IPS DF 6.9 (cell line): ENCODE results near the gene LRRC19.

ENCODE experiments used
- DNase-seq: peaks from one replicate; pipeline ENCODE4 v3.0.0-alpha.2; 2013; ENCODE audit warnings: low read depth, low spot score
- H3K27ac ChIP-seq: one replicate; pipeline ENCODE4 v1.5.1; 2013; ENCODE audit warnings: low read length, control low read depth
- H3K27me3 ChIP-seq: 2 replicates; pipeline ENCODE4 v1.6.1; 2013; ENCODE audit warnings: mild to moderate bottlenecking, low read length; ENCODE audit not compliant: control insufficient read depth, insufficient read depth
- H3K36me3 ChIP-seq: 2 replicates; pipeline ENCODE4 v1.6.1; 2013; ENCODE audit warnings: low read length; ENCODE audit not compliant: control insufficient read depth, insufficient read depth
- H3K4me1 ChIP-seq: 2 replicates; pipeline ENCODE4 v1.6.1; 2013; ENCODE audit warnings: low read length; ENCODE audit not compliant: control insufficient read depth, insufficient read depth
- H3K4me3 ChIP-seq: 2 replicates; pipeline ENCODE4 v1.5.1; 2013; ENCODE audit warnings: mild to moderate bottlenecking, low read length
- H3K9me3 ChIP-seq: 2 replicates; pipeline ENCODE4 v1.6.1; 2013; ENCODE audit warnings: low read length, inconsistent platforms; ENCODE audit not compliant: control insufficient read depth, insufficient read depth
- WGBS: extraction: QIAGEN DNeasy Blood & Tissue Kit; methylation state at CpG from one replicate; pipeline ENCODE4 v1.1.7; 2013; ENCODE audit warnings: mixed read lengths, missing lambda C conversion rate; ENCODE audit not compliant: insufficient read length, insufficient coverage; 5-methylcytosine and 5-hydroxymethylcytosine counted together

The LRRC19 gene

GRCh38 chr9:27005491-27005890, at the start of gene LRRC19:
LRRC19 (minus strand) TSS chr9:27005672; CDS start chr9:26999694, 5,978 bp downstream.
- Histone ChIP-seq H3K36me3 (no peaks in the 10 kb centered on the region), H3K4me3 (no peak within 1 kb of the TSS), H3K27ac (no peak within 1 kb of the TSS), H3K4me1 (no peaks in the 10 kb centered on the region), H3K9me3 (no peaks in the 10 kb centered on the region), H3K27me3 (no peaks in the 10 kb centered on the region)
- no CpG with 5 or more reads among the region's 3 CpGs for WGBS
- DNase-seq: no peak

GRCh38 chr9:27054841-27055240, 49.4 kb upstream of the LRRC19 start:
- H3K27ac ChIP-seq: no peak overlapping the region
- no peaks in the 10 kb centered on the region for H3K4me1 ChIP-seq
- no peak for DNase-seq
- H3K36me3 ChIP-seq: no peaks in the 10 kb centered on the region
- no peaks in the 10 kb centered on the region for H3K9me3 ChIP-seq
- no peak overlapping the region for H3K4me3 ChIP-seq
- H3K27me3 ChIP-seq: no peaks in the 10 kb centered on the region

GRCh38 chr9:27054125-27054524, 48.7 kb upstream of the LRRC19 start:
- no peak for DNase-seq
- WGBS: no CpG with 5 or more reads among the region's 1 CpG
- Histone ChIP-seq H3K9me3 (no peaks in the 10 kb centered on the region), H3K27me3 (no peaks in the 10 kb centered on the region), H3K36me3 (no peaks in the 10 kb centered on the region), H3K4me3 (no peak overlapping the region), H3K27ac (no peak overlapping the region), H3K4me1 (no peaks in the 10 kb centered on the region)

GRCh38 chr9:27053369-27054022, 48.0 kb upstream of the LRRC19 start:
- H3K4me3 ChIP-seq: no peak overlapping the region
- no peak overlapping the region for H3K27ac ChIP-seq
- H3K4me1 ChIP-seq: no peaks in the 10 kb centered on the region
- no peaks in the 10 kb centered on the region for H3K36me3 ChIP-seq
- no peaks in the 10 kb centered on the region for H3K9me3 ChIP-seq
- DNase-seq: no peak
- H3K27me3 ChIP-seq: no peaks in the 10 kb centered on the region
- no CpG with 5 or more reads among the region's 6 CpGs for WGBS

- no peak for DNase-seq
- WGBS: 100% methylated on average over 1 of the region's 4 CpGs
Observed at GRCh38 chr9:27047136-27047535, 41.7 kb upstream of the LRRC19 start.

GRCh38 chr9:27043176-27043575, 37.7 kb upstream of the LRRC19 start:
- no peak for DNase-seq
- Histone ChIP-seq H3K9me3 (no peaks in the 10 kb centered on the region), H3K27me3 (no peaks in the 10 kb centered on the region), H3K36me3 (no peaks in the 10 kb centered on the region), H3K4me1 (no peaks in the 10 kb centered on the region), H3K4me3 (no peak overlapping the region), H3K27ac (no peak overlapping the region)
- no CpG with 5 or more reads among the region's 2 CpGs for WGBS

More at GRCh38 chr9:27047136-27047535, 41.7 kb upstream of the LRRC19 start:
- no peak overlapping the region for H3K4me3 ChIP-seq
- H3K27ac ChIP-seq: no peak overlapping the region
- H3K4me1 ChIP-seq: no peaks in the 10 kb centered on the region
- H3K27me3 ChIP-seq: no peaks in the 10 kb centered on the region
- H3K36me3 ChIP-seq: no peaks in the 10 kb centered on the region
- no peaks in the 10 kb centered on the region for H3K9me3 ChIP-seq

GRCh38 chr9:27042476-27042875, 37.0 kb upstream of the LRRC19 start:
- no peaks in the 10 kb centered on the region for H3K4me1 ChIP-seq
- H3K4me3 ChIP-seq: no peak overlapping the region
- no peaks in the 10 kb centered on the region for H3K27me3 ChIP-seq
- no peaks in the 10 kb centered on the region for H3K36me3 ChIP-seq
- H3K9me3 ChIP-seq: no peaks in the 10 kb centered on the region
- no CpG with 5 or more reads among the region's 1 CpG for WGBS
- no peak overlapping the region for H3K27ac ChIP-seq
- no peak for DNase-seq

GRCh38 chr9:27041746-27042145, 36.3 kb upstream of the LRRC19 start:
- Histone ChIP-seq H3K4me1 (no peaks in the 10 kb centered on the region), H3K9me3 (no peaks in the 10 kb centered on the region), H3K4me3 (no peak overlapping the region), H3K36me3 (no peaks in the 10 kb centered on the region), H3K27me3 (no peaks in the 10 kb centered on the region), H3K27ac (no peak overlapping the region)
- DNase-seq: no peak

GRCh38 chr9:27037499-27037898, 32.0 kb upstream of the LRRC19 start:
- H3K9me3 ChIP-seq: no peaks in the 10 kb centered on the region
- WGBS: no CpG with 5 or more reads among the region's 2 CpGs
- H3K27me3 ChIP-seq: no peaks in the 10 kb centered on the region

GRCh38 chr9:27033815-27034403, 28.4 kb upstream of the LRRC19 start:
- Histone ChIP-seq H3K4me1 (no peaks in the 10 kb centered on the region), H3K27me3 (no peaks in the 10 kb centered on the region), H3K27ac (no peak overlapping the region), H3K9me3 (no peaks in the 10 kb centered on the region), H3K4me3 (no peak overlapping the region), H3K36me3 (no peaks in the 10 kb centered on the region)
- WGBS: no CpG with 5 or more reads among the region's 4 CpGs
- DNase-seq: peak; percentile 9

More at GRCh38 chr9:27037499-27037898, 32.0 kb upstream of the LRRC19 start:
- Histone ChIP-seq H3K4me1 (no peaks in the 10 kb centered on the region), H3K27ac (no peak overlapping the region), H3K4me3 (no peak overlapping the region), H3K36me3 (no peaks in the 10 kb centered on the region)
- DNase-seq: no peak

- Histone ChIP-seq H3K27ac (no peak overlapping the region), H3K27me3 (no peaks in the 10 kb centered on the region), H3K4me3 (no peak overlapping the region), H3K4me1 (no peaks in the 10 kb centered on the region), H3K9me3 (no peaks in the 10 kb centered on the region), H3K36me3 (no peaks in the 10 kb centered on the region)
- no CpG with 5 or more reads among the region's 7 CpGs for WGBS
- DNase-seq: no peak
Observed at GRCh38 chr9:27029186-27029585, 23.7 kb upstream of the LRRC19 start.
